ENCODE data around the gene CLCN2. TPM values are rescaled to one million over a fixed set of nuclear protein-coding genes. Genes with fewer than 3 reads are reported as not detected.

CLCN2 gene
- 1.9 TPM for total RNA-seq
- long read RNA-seq, partial matches to known transcripts, result 0 of 1 reads
- long read RNA-seq, other reads (novel, unspliced or antisense), result 0 of 1 reads

GRCh38 chr3:184361532-184361931, at the start of gene CLCN2, which contains the start of gene POLR2H:
CLCN2 (minus strand) TSS chr3:184361605; CDS start chr3:184361479, 126 bp downstream.
POLR2H (plus strand) TSS chr3:184361710; CDS start chr3:184363493, 1,783 bp downstream.
- intact Hi-C loops (cut with DNase I), result loop anchor here (5.0 kb wide), 1 partner anchor 174 kb away; the partner anchor contains the start of gene ABCF3
- peak; percentile 69 for ATAC-seq (ENCODE audit: poor library complexity)
- DNase-seq, result peak; percentile 69

GRCh38 chr3:184409946-184410500, 48.6 kb upstream of the CLCN2 start:
- no peak for DNase-seq
- no peak for ATAC-seq (ENCODE audit: poor library complexity)
- intact Hi-C loops (cut with DNase I), result no loop called here

DNA sequence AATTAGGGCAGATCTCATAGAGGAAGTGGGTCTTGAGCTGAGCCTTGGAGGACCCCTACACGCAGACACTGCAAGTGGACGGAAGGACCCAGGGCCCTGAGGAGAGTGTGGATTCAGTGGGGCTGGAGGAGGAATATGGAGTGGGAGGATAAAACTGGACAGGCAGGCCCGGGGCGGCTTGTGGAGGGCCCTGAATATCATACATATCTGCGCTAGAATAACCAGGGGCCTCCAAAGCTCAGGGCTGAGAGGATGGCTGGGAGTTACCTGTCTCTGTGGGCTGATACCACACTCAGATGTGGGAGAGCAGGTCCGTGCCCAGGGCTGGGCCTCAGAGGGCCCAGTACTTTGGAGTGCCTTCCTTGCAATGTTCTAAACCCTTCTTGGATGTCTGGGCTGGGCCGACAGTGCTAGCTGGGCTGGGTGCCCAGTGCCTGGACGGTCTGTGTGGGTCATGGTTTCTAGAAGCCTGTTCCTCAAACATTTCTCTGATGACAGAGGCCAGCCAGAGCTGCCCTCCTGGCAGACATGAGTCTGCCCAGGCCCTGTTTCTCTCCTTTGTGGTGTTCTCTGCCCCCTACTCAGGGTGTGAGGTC, 48.0 kb upstream of the CLCN2 start:
- DNase-seq (peak; percentile 60), ATAC-seq (ENCODE audit: poor library complexity) (no peak)
- intact Hi-C loops (cut with DNase I), result no loop called here

GRCh38 chr3:184405075-184406030, 43.9 kb upstream of the CLCN2 start:
- peak; percentile 8 for DNase-seq
- ATAC-seq (ENCODE audit: poor library complexity), result no peak
- intact Hi-C loops (cut with DNase I), result no loop called here

GRCh38 chr3:184399410-184399809, 38.0 kb upstream of the CLCN2 start:
- DNase-seq, result no peak
- intact Hi-C loops (cut with DNase I), result no loop called here
- ATAC-seq (ENCODE audit: poor library complexity), result peak; percentile 73

DNA sequence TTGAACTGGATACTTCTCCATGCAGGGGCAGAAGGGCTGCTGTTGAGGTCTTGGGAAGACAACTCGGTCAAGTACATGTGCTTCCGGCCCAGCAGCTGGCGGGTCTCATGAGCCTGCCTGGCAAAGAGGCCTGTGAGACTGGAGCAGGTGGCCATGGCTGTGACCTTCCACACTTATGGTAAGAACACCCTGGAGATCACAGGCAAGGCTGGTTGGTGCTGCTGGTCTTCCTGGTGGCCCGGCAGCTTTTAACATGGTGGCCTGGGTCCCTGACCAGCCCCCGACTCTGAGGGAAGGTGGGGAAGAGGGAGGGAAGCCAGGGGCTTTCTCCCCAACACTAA, 33.9 kb upstream of the CLCN2 start:
- no peak for ATAC-seq (ENCODE audit: poor library complexity)
- DNase-seq, result no peak
- intact Hi-C loops (cut with DNase I), result no loop called here

- DNase-seq, result no peak
- intact Hi-C loops (cut with DNase I), result no loop called here
- no peak for ATAC-seq (ENCODE audit: poor library complexity)
Measured at GRCh38 chr3:184391266-184391665, 29.9 kb upstream of the CLCN2 start.

- ATAC-seq (ENCODE audit: poor library complexity) (no peak), DNase-seq (no peak)
- intact Hi-C loops (cut with DNase I), result no loop called here
Measured at GRCh38 chr3:184389935-184390528, 28.6 kb upstream of the CLCN2 start.

DNA sequence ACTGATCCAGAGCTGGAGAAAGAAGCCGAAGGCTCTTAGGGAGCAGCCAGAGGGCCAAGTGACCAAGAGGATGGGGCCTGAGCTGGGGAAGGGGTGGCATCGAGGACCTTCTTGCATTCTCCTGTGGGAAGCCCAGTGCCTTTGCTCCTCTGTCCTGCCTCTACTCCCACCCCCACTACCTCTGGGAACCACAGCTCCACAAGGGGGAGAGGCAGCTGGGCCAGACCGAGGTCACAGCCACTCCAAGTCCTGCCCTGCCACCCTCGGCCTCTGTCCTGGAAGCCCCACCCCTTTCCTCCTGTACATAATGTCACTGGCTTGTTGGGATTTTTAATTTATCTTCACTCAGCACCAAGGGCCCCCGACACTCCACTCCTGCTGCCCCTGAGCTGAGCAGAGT, 28.0 kb upstream of the CLCN2 start:
- DNase-seq, result no peak
- intact Hi-C loops (cut with DNase I), result no loop called here
- no peak for ATAC-seq (ENCODE audit: poor library complexity)

DNA sequence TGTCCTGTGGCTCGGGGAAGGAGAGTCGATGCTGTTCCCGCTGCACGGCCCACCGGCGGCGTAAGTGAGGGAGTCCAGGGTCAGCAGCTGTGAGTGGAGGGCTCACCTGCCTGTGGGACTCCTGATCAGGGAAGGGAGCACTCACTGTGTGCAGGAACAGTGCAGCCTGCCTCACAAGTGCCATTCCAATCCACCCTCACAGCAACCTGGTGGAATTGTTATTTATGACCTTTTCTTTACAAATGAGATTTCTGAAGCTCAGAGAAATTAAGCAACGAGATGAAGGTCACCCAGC, 27.5 kb upstream of the CLCN2 start:
- intact Hi-C loops (cut with DNase I), result no loop called here
- no peak for ATAC-seq (ENCODE audit: poor library complexity)

DNA sequence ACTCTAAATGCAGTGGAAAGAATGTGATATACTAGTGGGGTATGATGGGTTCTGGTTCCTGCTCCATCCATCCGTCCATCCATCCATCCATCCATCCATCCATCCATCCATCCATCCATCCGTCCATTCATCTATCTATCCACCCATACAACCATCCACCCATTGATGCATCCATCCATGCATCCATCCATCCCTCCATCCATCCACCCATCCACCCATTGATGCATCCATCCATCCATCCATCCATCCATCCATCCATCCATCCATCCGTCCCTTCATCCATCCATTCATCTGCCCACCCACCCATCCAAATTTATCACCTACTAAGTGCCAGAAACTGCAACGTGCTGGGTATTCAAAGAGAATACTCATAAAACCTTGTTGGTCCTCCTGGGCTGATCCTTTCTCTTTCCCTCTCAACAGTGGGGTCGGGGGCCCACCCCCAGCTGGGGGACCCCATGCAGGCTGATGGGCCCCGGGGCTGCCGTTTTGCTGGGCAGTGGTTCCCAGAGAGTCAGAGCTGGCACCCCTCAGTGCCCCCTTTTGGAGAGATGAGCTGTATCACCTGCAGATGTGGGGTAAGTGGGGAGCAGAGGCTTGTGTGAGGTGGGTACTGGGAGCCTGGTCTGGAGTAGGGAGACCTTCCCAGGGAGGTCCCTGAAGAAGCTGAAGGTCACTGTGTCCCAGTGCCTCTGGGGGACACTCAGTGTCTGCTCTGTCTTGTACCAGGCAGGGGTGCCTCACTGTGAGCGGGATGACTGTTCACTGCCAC, 26.9 kb upstream of the CLCN2 start:
- intact Hi-C loops (cut with DNase I), result no loop called here

More for the DNA sequence above, 27.5 kb upstream of the CLCN2 start:
- no peak for DNase-seq

DNA sequence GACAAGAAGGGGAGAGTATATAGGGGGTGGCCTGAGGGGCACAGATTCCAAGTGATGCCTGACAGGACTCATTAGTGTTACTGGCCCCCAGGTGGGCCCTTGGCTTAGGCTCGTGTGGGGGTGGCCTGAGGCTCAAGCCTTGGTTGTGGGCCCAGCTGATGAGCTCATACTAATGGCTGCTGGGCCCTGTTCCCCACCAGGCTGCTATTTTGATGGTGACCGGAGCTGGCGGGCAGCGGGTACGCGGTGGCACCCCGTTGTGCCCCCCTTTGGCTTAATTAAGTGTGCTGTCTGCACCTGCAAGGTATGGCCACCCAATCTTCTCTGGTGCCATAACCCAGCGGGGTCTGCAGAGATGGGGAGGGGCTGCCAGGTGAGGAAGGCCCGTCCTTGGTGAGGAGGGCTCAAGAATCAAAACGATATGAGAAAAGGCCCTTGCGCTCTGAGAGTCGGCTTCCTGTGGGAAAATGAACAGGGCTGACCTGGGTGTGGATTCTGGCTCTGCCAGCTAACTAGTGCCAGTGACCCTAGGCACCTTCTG, 25.8 kb upstream of the CLCN2 start:
- DNase-seq (no peak), ATAC-seq (ENCODE audit: poor library complexity) (no peak)
- intact Hi-C loops (cut with DNase I), result no loop called here

More for the DNA sequence above, 26.9 kb upstream of the CLCN2 start:
- DNase-seq, result no peak
- no peak for ATAC-seq (ENCODE audit: poor library complexity)

DNA sequence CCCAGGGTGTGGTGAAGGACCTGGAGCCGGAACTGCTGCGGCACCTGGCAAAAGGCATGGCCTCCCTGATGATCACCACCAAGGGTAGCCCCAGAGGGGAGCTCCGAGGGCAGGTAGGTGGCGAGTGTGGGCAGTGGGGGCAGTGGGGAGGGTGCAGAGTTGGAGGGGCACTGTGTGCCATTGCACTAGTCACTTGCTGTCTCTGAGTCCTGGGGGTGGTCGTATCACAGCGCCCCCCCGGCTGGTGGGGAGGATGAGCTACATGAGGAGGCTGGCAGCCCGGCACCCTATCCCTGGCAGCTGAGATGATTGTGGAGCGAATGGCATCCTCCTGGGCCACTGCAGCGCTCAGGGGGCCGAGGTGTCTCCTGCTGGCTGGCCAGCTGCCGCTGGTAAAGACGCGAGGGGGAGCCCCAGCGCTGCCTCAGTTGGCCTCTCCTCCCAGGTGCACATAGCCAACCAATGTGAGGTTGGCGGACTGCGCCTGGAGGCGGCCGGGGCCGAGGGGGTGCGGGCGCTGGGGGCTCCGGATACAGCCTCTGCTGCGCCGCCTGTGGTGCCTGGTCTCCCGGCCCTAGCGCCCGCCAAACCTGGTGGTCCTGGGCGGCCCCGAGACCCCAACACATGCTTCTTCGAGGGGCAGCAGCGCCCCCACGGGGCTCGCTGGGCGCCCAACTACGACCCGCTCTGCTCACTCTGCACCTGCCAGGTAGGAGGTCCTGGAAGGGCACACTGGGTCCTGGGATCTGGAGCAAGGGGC, 24.8 kb upstream of the CLCN2 start:
- intact Hi-C loops (cut with DNase I), result no loop called here
- DNase-seq, result no peak
- ATAC-seq (ENCODE audit: poor library complexity), result no peak

GRCh38 chr3:184384856-184385422, 23.5 kb upstream of the CLCN2 start:
- DNase-seq, result no peak
- intact Hi-C loops (cut with DNase I), result no loop called here
- ATAC-seq (ENCODE audit: poor library complexity), result no peak

DNA sequence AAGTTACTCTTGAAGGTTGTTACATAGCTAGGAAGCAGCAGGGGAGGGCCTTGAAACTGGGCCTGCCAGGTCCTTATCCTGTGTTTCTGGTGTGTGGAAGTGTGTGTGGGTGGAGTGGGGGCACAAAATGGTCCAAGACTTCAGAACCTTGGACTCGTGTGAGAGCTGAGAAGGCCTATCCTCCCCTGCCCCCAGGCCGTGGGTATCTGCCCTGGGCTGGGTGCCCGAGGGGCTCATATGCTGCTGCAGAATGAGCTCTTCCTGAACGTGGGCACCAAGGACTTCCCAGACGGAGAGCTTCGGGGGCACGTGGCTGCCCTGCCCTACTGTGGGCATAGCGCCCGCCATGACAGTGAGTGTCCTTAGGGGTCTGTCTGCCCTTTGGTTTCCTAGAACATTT, 22.9 kb upstream of the CLCN2 start:
- DNase-seq, result no peak
- intact Hi-C loops (cut with DNase I), result no loop called here
- ATAC-seq (ENCODE audit: poor library complexity), result no peak

DNA sequence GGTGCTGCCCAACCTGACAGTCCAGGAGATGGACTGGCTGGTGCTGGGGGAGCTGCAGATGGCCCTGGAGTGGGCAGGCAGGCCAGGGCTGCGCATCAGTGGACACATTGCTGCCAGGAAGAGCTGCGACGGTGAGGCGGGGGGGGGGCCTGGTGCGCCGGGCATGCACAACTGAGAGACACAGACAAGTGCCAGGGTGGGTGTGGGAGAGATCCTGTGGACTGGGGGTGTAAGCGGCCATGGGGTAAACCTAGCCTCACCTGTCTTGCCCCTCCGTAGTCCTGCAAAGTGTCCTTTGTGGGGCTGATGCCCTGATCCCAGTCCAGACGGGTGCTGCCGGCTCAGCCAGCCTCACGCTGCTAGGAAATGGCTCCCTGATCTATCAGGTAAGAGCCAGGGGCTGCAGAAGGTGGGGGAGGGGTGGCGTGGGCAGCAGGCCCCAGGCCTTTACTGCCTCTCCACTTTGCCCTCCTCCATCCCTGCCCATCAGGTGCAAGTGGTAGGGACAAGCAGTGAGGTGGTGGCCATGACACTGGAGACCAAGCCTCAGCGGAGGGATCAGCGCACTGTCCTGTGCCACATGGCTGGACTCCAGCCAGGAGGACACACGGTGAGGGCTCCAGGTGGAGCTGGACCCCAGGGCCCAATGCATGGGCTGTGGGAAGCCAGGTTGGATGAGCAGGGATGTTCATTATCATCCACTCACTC, 21.8 kb upstream of the CLCN2 start:
- intact Hi-C loops (cut with DNase I), result no loop called here
- DNase-seq (no peak), ATAC-seq (ENCODE audit: poor library complexity) (no peak)
